ENCODE measurements around the gene CTSW.

Gene CTSW

GRCh38 chr11:65851083-65851579 lies 28.5 kb upstream of the CTSW start:
- TF ChIP-seq CTCF (IDR thresholded peaks at IDR 0.05; ENCODE audit: insufficient read depth, low read length, poor library complexity, severe bottlenecking): peak; percentile 54
- Histone ChIP-seq H3K36me3 (ENCODE audit: control insufficient read depth, insufficient read depth, low read length) (peaks cover 38% of the 10 kb centered on the region), H3K27me3 (replicated peaks; ENCODE audit: control insufficient read depth, insufficient read depth, low read length) (no peaks in the 10 kb centered on the region), H3K4me3 (replicated peaks; ENCODE audit: low read depth, low read length) (no peak overlapping the region)
- DNase-seq (ENCODE audit: extremely low read depth, insufficient read length): no peak

GRCh38 chr11:65851811-65852507 lies 27.7 kb upstream of the CTSW start:
- no peak for TF ChIP-seq CTCF (IDR thresholded peaks at IDR 0.05; ENCODE audit: insufficient read depth, low read length, poor library complexity, severe bottlenecking)
- Histone ChIP-seq H3K4me3 (replicated peaks; ENCODE audit: low read depth, low read length) (no peak overlapping the region), H3K27me3 (replicated peaks; ENCODE audit: control insufficient read depth, insufficient read depth, low read length) (no peaks in the 10 kb centered on the region), H3K36me3 (ENCODE audit: control insufficient read depth, insufficient read depth, low read length) (peaks cover 38% of the 10 kb centered on the region)
- no peak for DNase-seq (ENCODE audit: extremely low read depth, insufficient read length)

GRCh38 chr11:65852508-65853245 lies 27.0 kb upstream of the CTSW start:
- H3K4me3 ChIP-seq (replicated peaks; ENCODE audit: low read depth, low read length): no peak overlapping the region
- H3K36me3 ChIP-seq (ENCODE audit: control insufficient read depth, insufficient read depth, low read length): peaks cover 38% of the 10 kb centered on the region
- TF ChIP-seq CTCF (IDR thresholded peaks at IDR 0.05; ENCODE audit: insufficient read depth, low read length, poor library complexity, severe bottlenecking): no peak
- DNase-seq (ENCODE audit: extremely low read depth, insufficient read length): no peak
- H3K27me3 ChIP-seq (replicated peaks; ENCODE audit: control insufficient read depth, insufficient read depth, low read length): no peaks in the 10 kb centered on the region

GRCh38 chr11:65853246-65853979 lies 26.2 kb upstream of the CTSW start:
- H3K36me3 ChIP-seq (ENCODE audit: control insufficient read depth, insufficient read depth, low read length): peaks cover 38% of the 10 kb centered on the region
- H3K4me3 ChIP-seq (replicated peaks; ENCODE audit: low read depth, low read length): no peak overlapping the region
- DNase-seq (ENCODE audit: extremely low read depth, insufficient read length): no peak
- no peaks in the 10 kb centered on the region for H3K27me3 ChIP-seq (replicated peaks; ENCODE audit: control insufficient read depth, insufficient read depth, low read length)
- TF ChIP-seq CTCF (IDR thresholded peaks at IDR 0.05; ENCODE audit: insufficient read depth, low read length, poor library complexity, severe bottlenecking): peak; percentile 5

- Histone ChIP-seq H3K4me3 (replicated peaks; ENCODE audit: low read depth, low read length) (no peak overlapping the region), H3K27me3 (replicated peaks; ENCODE audit: control insufficient read depth, insufficient read depth, low read length) (no peaks in the 10 kb centered on the region), H3K36me3 (ENCODE audit: control insufficient read depth, insufficient read depth, low read length) (peaks cover 38% of the 10 kb centered on the region)
- DNase-seq (ENCODE audit: extremely low read depth, insufficient read length): no peak
- no peak for TF ChIP-seq CTCF (IDR thresholded peaks at IDR 0.05; ENCODE audit: insufficient read depth, low read length, poor library complexity, severe bottlenecking)
These were observed 25.5 kb upstream of the CTSW start for GRCh38 chr11:65854161-65854592.

Measured in GM06990 (cell line).